Panc1 (cell line): ENCODE results near the gene GIN1. TPM values are rescaled to one million over a fixed set of nuclear protein-coding genes. Genes with fewer than 3 reads are reported as not detected.
A peak's percentile ranks its signal among the peaks of the same experiment; 100 is the strongest.

Experiments used
- ATAC-seq: fragments of 200-7000 bp; cut with Tn5 transposase; 2 replicates; pipeline ENCODE4 v1.9.1; 2020; ENCODE audit warnings: mild to moderate bottlenecking, moderate library complexity
- BruUV-seq: library from RNA; stranded (reverse); fragments of 400-500 nt; replicated peaks from 2 replicates; lab custom pipeline; 2021; lab: Mats Ljungman, UMichigan
- CTCF ChIA-PET: fragments of 300-600 bp; sonication (Branson Sonifier 250); formaldehyde crosslinking; loops from one replicate; lab custom pipeline; 2022; ENCODE audit warnings: antibody characterized with exemption; lab: Charles Lee
- POLR2A ChIA-PET: fragments of 300-600 bp; sonication (Branson Sonifier 250); formaldehyde crosslinking; loops from one replicate; lab custom pipeline; 2022; ENCODE audit warnings: antibody characterized with exemption; lab: Charles Lee
- DNase-seq: peaks from one replicate; pipeline ENCODE4 v3.0.0-alpha.2; 2010; ENCODE audit warnings: low read depth, low spot score
- H3K27ac ChIP-seq: 2 replicates; pipeline ENCODE4 v1.5.1; 2011; ENCODE audit warnings: mild to moderate bottlenecking, low read length, inconsistent platforms
- H3K27me3 ChIP-seq: fragments of 200-500 bp; sonication (Bioruptor generic); 2 replicates; pipeline ENCODE4 v1.6.0; 2014; ENCODE audit warnings: low read length, inconsistent platforms; ENCODE audit not compliant: control insufficient read depth, insufficient read depth
- H3K36me3 ChIP-seq: fragments of 200-500 bp; sonication (Bioruptor generic); 2 replicates; pipeline ENCODE4 v1.5.1; 2014; ENCODE audit warnings: inconsistent platforms, mild to moderate bottlenecking, low read length, moderate library complexity; ENCODE audit not compliant: control insufficient read depth, insufficient read depth
- H3K4me1 ChIP-seq: 2 replicates; pipeline ENCODE4 v1.5.1; 2011; ENCODE audit warnings: inconsistent platforms, mild to moderate bottlenecking, low read length, moderate library complexity; ENCODE audit not compliant: control insufficient read depth, insufficient read depth
- H3K4me3 ChIP-seq, 2 experiments: 2 replicates each; pipeline ENCODE4 v1.5.1; 2011 to 2012; ENCODE audit warnings: low read depth in 2 of 2, low read length in 2 of 2, mild to moderate bottlenecking in 2 of 2, inconsistent platforms in 1 of 2, moderate library complexity in 1 of 2
- H3K9me3 ChIP-seq: fragments of 200-500 bp; sonication (Bioruptor generic); 2 replicates; pipeline ENCODE4 v1.5.1; 2014; ENCODE audit warnings: low read depth, mild to moderate bottlenecking, inconsistent platforms, low read length, moderate library complexity; ENCODE audit not compliant: control insufficient read depth, insufficient read depth
- CTCF ChIP-seq: fragments of 450-650 bp; IDR thresholded peaks from 2 replicates; pipeline ENCODE4 v1.5.1; 2017; ENCODE audit warnings: mild to moderate bottlenecking
- POLR2AphosphoS5 ChIP-seq: IDR thresholded peaks from 2 replicates; pipeline ENCODE4 v1.6.1; 2012; ENCODE audit warnings: mild to moderate bottlenecking, low read depth, low read length, moderate library complexity
- SIN3A ChIP-seq: IDR thresholded peaks from 2 replicates; pipeline ENCODE4 v1.6.1; 2012; ENCODE audit warnings: low read depth, mild to moderate bottlenecking, low read length, moderate library complexity, borderline replicate concordance; ENCODE audit not compliant: insufficient read depth
- TCF7L2 ChIP-seq: IDR thresholded peaks from 2 replicates; pipeline ENCODE4 v1.6.1; 2011; ENCODE audit warnings: mild to moderate bottlenecking, low read depth, low read length, inconsistent platforms
- in situ Hi-C: cut with HindIII; loops from 2 replicates; pipeline ENCODE4 v1.10.0; 2016; ENCODE audit warnings: low sequenced_read_pairs, low pct_unique_long_range_greater_than_20kb
- intact Hi-C: fragments of 100-400 bp; cut with micrococcal nuclease; formaldehyde crosslinking; loops from one replicate; pipeline ENCODE4 v1.10.0; 2022; ENCODE audit not compliant: unreplicated experiment
- total RNA-seq: library from RNA; stranded (reverse); gene quantifications from one replicate; pipeline ENCODE4 v1.2.1, GENCODE V29; 2021; ENCODE audit not compliant: unreplicated experiment
- TF ChIP-seq, protein P1 (sequence below), 2 experiments: IDR thresholded peaks; 2 replicates each; pipeline ENCODE4 v1.6.1; 2011 to 2012; ENCODE audit warnings: low read depth in 2 of 2, control low read depth in 1 of 2, low read length in 1 of 2, mild to moderate bottlenecking in 1 of 2, moderate library complexity in 1 of 2; ENCODE audit not compliant: insufficient read depth in 1 of 2

GIN1 gene
- total RNA-seq, 1 experiment from 2014 or later, result 4.5 TPM

DNA sequence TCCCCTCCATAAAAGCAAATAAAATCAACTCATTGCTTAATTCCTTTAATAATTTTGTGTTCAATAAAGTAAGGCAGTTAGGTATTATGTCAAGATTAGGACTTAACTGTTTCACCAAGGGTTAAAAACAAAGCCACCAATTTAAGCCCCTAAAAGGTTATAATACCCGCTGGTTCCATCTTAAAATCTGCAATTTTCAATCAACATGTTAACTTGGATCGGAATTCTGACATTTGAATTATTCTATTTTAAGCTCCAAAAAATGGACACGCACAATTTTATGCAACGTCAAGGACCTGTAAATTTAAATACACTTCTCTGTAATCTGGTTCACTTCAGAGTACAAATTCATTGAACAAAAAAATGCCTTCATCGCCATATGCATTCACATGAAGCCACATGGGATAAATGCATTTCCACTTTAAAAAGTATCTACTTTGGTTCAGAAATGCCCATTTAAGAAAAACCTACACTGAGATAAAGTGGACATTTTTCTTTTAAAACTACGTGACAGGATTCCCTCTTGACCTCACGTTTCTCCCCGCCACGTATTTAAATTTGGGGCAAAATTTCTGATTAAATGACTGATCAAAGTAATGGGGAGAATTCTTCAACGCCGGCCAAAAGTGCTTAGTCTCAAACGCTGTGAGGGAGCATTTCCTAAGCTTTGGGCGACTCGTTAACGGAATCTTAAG, 721 bp downstream of the GIN1 start:
- in situ Hi-C loops, result no loop called here
- no peaks in the 10 kb centered on the region for H3K27me3 ChIP-seq
- H3K4me3 ChIP-seq, result peak overlapping the region; percentile 98 to 100
- ATAC-seq, result no peak
- DNase-seq, result peak; percentile 22
- no peaks in the 10 kb centered on the region for H3K9me3 ChIP-seq
- no peak for TF ChIP-seq POLR2AphosphoS5
- no peak for TF ChIP-seq SIN3A
- TF ChIP-seq TCF7L2, result no peak
- TF ChIP-seq, protein P1, sequence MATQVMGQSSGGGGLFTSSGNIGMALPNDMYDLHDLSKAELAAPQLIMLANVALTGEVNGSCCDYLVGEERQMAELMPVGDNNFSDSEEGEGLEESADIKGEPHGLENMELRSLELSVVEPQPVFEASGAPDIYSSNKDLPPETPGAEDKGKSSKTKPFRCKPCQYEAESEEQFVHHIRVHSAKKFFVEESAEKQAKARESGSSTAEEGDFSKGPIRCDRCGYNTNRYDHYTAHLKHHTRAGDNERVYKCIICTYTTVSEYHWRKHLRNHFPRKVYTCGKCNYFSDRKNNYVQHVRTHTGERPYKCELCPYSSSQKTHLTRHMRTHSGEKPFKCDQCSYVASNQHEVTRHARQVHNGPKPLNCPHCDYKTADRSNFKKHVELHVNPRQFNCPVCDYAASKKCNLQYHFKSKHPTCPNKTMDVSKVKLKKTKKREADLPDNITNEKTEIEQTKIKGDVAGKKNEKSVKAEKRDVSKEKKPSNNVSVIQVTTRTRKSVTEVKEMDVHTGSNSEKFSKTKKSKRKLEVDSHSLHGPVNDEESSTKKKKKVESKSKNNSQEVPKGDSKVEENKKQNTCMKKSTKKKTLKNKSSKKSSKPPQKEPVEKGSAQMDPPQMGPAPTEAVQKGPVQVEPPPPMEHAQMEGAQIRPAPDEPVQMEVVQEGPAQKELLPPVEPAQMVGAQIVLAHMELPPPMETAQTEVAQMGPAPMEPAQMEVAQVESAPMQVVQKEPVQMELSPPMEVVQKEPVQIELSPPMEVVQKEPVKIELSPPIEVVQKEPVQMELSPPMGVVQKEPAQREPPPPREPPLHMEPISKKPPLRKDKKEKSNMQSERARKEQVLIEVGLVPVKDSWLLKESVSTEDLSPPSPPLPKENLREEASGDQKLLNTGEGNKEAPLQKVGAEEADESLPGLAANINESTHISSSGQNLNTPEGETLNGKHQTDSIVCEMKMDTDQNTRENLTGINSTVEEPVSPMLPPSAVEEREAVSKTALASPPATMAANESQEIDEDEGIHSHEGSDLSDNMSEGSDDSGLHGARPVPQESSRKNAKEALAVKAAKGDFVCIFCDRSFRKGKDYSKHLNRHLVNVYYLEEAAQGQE (IDR thresholded peaks at IDR 0.05; ENCODE audit: insufficient read depth in 1 of 2, low read depth in 2 of 2, low read length in 1 of 2), result no peak
- no peak for TF ChIP-seq CTCF
- ChIA-PET POLR2A (interaction anchor here (0.6 kb wide), 1 partner anchor 10 kb away, joined by 3 read pairs; no protein-coding TSS in a partner anchor), CTCF (no interaction called here)
- H3K4me1 ChIP-seq, result peaks cover 19% of the 10 kb centered on the region; the same call in 1 of the 2 replicates
- H3K36me3 ChIP-seq, result peaks cover 8% of the 10 kb centered on the region; the same call in 1 of the 2 replicates
- BruUV-seq, result TSS peak; percentile 96
- peak overlapping the region; percentile 100 for H3K27ac ChIP-seq
- intact Hi-C loops, result no loop called here

DNA sequence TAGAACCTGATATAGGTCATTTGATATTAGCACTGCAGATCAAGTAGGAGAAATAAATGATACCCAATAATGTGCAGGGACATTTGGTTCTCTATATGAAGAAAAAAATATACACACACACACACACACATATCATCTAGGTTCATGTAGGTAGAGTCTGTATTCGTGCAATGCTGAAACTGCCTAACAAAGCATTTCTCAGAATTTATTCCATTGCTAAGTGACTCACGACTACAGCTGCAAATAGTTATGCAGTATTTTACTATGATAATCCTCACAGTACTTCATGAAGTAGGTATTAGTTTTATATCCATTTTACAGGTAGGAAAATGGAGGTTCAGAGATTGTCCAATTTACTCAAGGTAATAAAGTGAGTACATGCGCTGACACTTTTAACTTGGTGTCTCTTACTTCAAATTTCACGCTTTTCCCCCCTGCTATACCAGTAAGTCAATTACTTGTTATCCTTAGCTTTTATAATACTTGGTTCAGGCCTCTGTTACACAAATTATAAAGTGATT, 2.4 kb downstream of the GIN1 start:
- no TSS peak for BruUV-seq
- DNase-seq, result no peak
- ChIA-PET CTCF (no interaction called here), POLR2A (no interaction called here)
- no peak for ATAC-seq
- peaks cover 19% of the 10 kb centered on the region; the same call in 1 of the 2 replicates for H3K4me1 ChIP-seq
- intact Hi-C loops (no loop called here), in situ Hi-C loops (no loop called here)
- no peaks in the 10 kb centered on the region for H3K27me3 ChIP-seq
- no peaks in the 10 kb centered on the region for H3K9me3 ChIP-seq
- H3K36me3 ChIP-seq, result peaks cover 8% of the 10 kb centered on the region; the same call in 1 of the 2 replicates
- H3K27ac ChIP-seq, result peak overlapping the region; percentile 6; the same call in 1 of the 2 replicates
- no peak for TF ChIP-seq POLR2AphosphoS5
- TF ChIP-seq SIN3A, result no peak
- no peak for TF ChIP-seq TCF7L2
- no peak for TF ChIP-seq CTCF
- TF ChIP-seq, protein P1 (IDR thresholded peaks at IDR 0.05; ENCODE audit: insufficient read depth in 1 of 2, low read depth in 2 of 2, low read length in 1 of 2), result no peak
- no peak overlapping the region for H3K4me3 ChIP-seq
